Measurements from ENCODE around the gene CYP46A1.

Gene CYP46A1

DNA sequence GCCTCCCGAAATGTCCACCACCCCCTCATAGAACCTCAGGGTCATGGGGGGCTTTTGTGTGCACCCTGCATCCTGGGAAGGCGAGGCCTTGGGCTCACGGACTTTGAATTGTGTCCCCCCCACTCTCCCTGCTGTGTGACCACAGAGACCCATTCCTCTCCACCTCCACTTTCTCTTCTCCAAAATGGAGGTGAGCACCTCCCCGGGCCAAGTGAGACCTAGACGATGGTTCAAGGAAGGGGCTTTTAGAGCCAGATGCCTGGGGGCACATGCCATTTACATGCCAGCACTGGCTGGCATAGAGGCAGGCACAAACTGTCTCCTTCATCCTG, 33.5 kb downstream of the CYP46A1 start:
- TF ChIP-seq, protein P1, sequence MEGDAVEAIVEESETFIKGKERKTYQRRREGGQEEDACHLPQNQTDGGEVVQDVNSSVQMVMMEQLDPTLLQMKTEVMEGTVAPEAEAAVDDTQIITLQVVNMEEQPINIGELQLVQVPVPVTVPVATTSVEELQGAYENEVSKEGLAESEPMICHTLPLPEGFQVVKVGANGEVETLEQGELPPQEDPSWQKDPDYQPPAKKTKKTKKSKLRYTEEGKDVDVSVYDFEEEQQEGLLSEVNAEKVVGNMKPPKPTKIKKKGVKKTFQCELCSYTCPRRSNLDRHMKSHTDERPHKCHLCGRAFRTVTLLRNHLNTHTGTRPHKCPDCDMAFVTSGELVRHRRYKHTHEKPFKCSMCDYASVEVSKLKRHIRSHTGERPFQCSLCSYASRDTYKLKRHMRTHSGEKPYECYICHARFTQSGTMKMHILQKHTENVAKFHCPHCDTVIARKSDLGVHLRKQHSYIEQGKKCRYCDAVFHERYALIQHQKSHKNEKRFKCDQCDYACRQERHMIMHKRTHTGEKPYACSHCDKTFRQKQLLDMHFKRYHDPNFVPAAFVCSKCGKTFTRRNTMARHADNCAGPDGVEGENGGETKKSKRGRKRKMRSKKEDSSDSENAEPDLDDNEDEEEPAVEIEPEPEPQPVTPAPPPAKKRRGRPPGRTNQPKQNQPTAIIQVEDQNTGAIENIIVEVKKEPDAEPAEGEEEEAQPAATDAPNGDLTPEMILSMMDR (IDR thresholded peaks at IDR 0.05; ENCODE audit: extremely low read depth, missing control alignments), result no peak
- no peak for DNase-seq (ENCODE audit: low spot score)

GRCh38 chr14:99718031-99718810, 34.1 kb downstream of the CYP46A1 start:
- TF ChIP-seq, protein P1 (IDR thresholded peaks at IDR 0.05; ENCODE audit: extremely low read depth, missing control alignments), result no peak
- DNase-seq (ENCODE audit: low spot score), result peak; percentile 71

GRCh38 chr14:99718811-99719192, 34.7 kb downstream of the CYP46A1 start:
- TF ChIP-seq, protein P1 (IDR thresholded peaks at IDR 0.05; ENCODE audit: extremely low read depth, missing control alignments), result no peak
- no peak for DNase-seq (ENCODE audit: low spot score)

GRCh38 chr14:99720941-99721791, 37.1 kb downstream of the CYP46A1 start:
- DNase-seq (ENCODE audit: low spot score), result no peak
- TF ChIP-seq, protein P1 (IDR thresholded peaks at IDR 0.05; ENCODE audit: extremely low read depth, missing control alignments), result no peak

- no peak for DNase-seq (ENCODE audit: low spot score)
- TF ChIP-seq, protein P1 (IDR thresholded peaks at IDR 0.05; ENCODE audit: extremely low read depth, missing control alignments), result no peak
Measured at GRCh38 chr14:99721792-99722516, 37.9 kb downstream of the CYP46A1 start.

DNA sequence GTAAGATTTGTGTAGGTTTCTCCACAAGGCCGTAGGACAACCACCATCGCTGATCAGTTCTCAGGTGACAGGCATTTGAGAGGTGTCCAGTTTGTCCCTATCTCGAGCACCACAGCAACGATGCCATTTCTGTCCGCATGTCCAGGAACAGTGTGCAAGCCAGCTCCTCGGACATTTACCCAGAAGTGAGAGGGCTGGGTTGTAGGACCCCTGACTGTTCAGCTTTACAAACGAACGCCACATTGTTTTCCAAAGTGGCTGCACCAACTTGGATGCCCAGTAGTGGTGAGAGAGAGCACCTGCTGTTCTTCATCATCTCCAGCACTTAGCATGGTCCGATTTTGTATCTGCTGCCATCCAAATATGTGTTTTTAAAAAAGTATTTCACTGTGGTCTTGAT, 38.6 kb downstream of the CYP46A1 start:
- no peak for DNase-seq (ENCODE audit: low spot score)
- TF ChIP-seq, protein P1 (IDR thresholded peaks at IDR 0.05; ENCODE audit: extremely low read depth, missing control alignments), result no peak

Measured in GM20000 (cell line).